Peyer's patch (tissue), 4 donors: ENCODE measurements around the gene CRY2.

Experiments
- POLR2A ChIP-seq, 2 donors: fragments of 450-650 bp; IDR thresholded peaks; one replicate each; pipeline ENCODE4 v1.5.1; 2017; ENCODE audit warnings: antibody characterized with exemption in 2 of 2, mild to moderate bottlenecking in 2 of 2, moderate library complexity in 2 of 2
- TF ChIP-seq, protein P1 (sequence below), 6 experiments: fragments of 450-650 bp in 4 of 6; fragments of 200-600 bp in 2 of 6; sonication (generic) in 1 of 6; IDR thresholded peaks; one replicate each; pipeline ENCODE4 v1.5.1; 2017 to 2019; ENCODE audit warnings: antibody characterized with exemption in 6 of 6, mild to moderate bottlenecking in 3 of 6, moderate library complexity in 1 of 6

DNA sequence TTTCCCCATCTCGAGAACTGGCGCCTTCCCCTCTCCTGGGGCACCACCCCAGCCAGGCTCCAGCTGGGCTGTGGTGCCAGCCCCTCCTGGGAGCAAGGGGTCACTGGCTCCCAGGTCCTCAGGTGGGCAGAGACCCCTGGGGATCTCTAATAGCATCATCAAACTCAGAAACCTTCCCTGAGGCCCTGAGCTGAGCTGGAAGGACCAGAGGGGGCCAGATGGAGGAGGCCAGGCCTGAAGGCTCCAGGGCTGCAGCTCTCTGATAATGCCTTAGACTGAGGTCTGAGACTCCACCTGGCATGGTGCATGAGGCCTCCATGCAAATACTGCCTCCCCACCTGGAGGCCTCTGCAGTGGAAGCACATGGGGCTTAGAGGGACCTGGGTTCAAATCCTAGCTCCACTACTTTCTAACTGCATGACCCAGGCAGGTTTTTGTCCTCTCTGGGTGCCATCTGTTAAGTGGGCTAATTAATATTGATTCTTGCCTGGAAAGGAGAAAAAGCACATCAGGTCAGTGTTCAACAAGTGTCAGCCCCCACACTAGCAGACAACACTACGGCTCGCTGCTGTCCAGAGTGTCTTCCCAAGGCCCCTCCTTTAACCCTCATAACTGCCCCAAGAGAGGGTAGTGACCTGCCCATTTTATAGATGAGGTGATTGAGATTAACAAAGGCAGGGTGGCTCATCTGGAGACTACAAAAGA lies 39.7 kb downstream of the CRY2 start:
- TF ChIP-seq, protein P1, sequence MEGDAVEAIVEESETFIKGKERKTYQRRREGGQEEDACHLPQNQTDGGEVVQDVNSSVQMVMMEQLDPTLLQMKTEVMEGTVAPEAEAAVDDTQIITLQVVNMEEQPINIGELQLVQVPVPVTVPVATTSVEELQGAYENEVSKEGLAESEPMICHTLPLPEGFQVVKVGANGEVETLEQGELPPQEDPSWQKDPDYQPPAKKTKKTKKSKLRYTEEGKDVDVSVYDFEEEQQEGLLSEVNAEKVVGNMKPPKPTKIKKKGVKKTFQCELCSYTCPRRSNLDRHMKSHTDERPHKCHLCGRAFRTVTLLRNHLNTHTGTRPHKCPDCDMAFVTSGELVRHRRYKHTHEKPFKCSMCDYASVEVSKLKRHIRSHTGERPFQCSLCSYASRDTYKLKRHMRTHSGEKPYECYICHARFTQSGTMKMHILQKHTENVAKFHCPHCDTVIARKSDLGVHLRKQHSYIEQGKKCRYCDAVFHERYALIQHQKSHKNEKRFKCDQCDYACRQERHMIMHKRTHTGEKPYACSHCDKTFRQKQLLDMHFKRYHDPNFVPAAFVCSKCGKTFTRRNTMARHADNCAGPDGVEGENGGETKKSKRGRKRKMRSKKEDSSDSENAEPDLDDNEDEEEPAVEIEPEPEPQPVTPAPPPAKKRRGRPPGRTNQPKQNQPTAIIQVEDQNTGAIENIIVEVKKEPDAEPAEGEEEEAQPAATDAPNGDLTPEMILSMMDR (IDR thresholded peaks at IDR 0.05) = no peak
- TF ChIP-seq POLR2A (IDR thresholded peaks at IDR 0.05) = no peak
